ENCODE results near the gene ILF2. TPM values are rescaled to one million over a fixed set of nuclear protein-coding genes. Genes with fewer than 3 reads are reported as not detected.
"Not testable (repeated sequence)": the region's sequence is repeated elsewhere in the genome, so short reads cannot be mapped to it uniquely, and the experiment has no call there.

The ILF2 gene
- total RNA-seq, 1 donor from 2014 or later, result 295 TPM

- TF ChIP-seq, protein P1, sequence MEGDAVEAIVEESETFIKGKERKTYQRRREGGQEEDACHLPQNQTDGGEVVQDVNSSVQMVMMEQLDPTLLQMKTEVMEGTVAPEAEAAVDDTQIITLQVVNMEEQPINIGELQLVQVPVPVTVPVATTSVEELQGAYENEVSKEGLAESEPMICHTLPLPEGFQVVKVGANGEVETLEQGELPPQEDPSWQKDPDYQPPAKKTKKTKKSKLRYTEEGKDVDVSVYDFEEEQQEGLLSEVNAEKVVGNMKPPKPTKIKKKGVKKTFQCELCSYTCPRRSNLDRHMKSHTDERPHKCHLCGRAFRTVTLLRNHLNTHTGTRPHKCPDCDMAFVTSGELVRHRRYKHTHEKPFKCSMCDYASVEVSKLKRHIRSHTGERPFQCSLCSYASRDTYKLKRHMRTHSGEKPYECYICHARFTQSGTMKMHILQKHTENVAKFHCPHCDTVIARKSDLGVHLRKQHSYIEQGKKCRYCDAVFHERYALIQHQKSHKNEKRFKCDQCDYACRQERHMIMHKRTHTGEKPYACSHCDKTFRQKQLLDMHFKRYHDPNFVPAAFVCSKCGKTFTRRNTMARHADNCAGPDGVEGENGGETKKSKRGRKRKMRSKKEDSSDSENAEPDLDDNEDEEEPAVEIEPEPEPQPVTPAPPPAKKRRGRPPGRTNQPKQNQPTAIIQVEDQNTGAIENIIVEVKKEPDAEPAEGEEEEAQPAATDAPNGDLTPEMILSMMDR (conservative IDR thresholded peaks at IDR 0.05; ENCODE audit: low read depth, low read length), result no peak
- DNase-seq (ENCODE audit: low read depth), result no peak
- H3K4me3 ChIP-seq (ENCODE audit: low read depth, low read length), result no peak overlapping the region
Observed at GRCh38 chr1:153642161-153642560, 28.6 kb downstream of the ILF2 start.

GRCh38 chr1:153640861-153641260, 29.9 kb downstream of the ILF2 start:
- DNase-seq (ENCODE audit: low read depth), result no peak
- TF ChIP-seq, protein P1 (conservative IDR thresholded peaks at IDR 0.05; ENCODE audit: low read depth, low read length), result no peak

DNA sequence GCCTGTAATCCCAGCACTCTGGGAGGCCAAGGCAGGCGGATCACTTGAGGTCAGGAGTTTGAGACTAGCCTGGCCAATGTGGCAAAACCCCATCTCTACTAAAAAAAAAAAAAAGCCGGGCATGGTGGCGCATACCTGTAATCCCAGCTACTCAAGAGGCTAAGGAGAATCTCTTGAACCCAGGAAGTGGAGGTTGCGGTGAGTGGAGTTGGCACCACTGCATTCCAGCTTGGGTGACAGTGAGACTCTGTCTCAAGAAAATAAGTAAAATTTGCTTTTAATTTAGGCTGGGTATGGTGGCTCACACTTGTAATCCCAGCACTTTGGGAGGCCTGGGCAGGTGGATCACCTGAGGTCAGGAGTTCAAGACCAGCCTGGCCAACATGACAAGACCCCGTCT, 30.6 kb downstream of the ILF2 start:
- H3K4me3 ChIP-seq (ENCODE audit: low read depth, low read length); DNase-seq (ENCODE audit: low read depth): not testable (repeated sequence)

More at GRCh38 chr1:153640861-153641260, 29.9 kb downstream of the ILF2 start:
- H3K4me3 ChIP-seq (ENCODE audit: low read depth, low read length), result no peak overlapping the region

- TF ChIP-seq, protein P1 (conservative IDR thresholded peaks at IDR 0.05; ENCODE audit: low read depth, low read length), result no peak
- DNase-seq (ENCODE audit: low read depth), result no peak
Observed at GRCh38 chr1:153639280-153639679, 31.5 kb downstream of the ILF2 start.

DNA sequence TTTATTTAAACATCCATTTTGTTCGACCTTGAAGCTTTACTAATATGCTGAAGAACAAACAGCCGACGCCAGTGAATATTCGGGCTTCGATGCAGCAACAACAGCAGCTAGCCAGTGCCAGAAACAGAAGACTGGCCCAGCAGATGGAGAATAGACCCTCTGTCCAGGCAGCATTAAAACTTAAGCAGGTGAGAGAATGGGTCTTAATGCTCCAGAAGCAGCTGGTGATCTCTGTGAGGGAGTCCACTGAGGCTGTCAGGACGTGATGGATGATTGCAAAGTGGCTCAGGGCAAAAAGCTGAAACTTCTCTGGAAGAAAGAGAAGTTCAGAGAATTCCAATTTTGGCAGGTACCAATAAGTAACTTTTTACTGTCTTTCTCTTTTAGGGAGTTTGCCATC, 32.5 kb downstream of the ILF2 start:
- TF ChIP-seq, protein P1 (conservative IDR thresholded peaks at IDR 0.05; ENCODE audit: low read depth, low read length), result no peak
- no peak overlapping the region for H3K4me3 ChIP-seq (ENCODE audit: low read depth, low read length)
- DNase-seq (ENCODE audit: low read depth), result no peak

More at GRCh38 chr1:153639280-153639679, 31.5 kb downstream of the ILF2 start:
- H3K4me3 ChIP-seq (ENCODE audit: low read depth, low read length), result no peak overlapping the region

- TF ChIP-seq, protein P1 (conservative IDR thresholded peaks at IDR 0.05; ENCODE audit: low read depth, low read length), result no peak
- no peak overlapping the region for H3K4me3 ChIP-seq (ENCODE audit: low read depth, low read length)
- no peak for DNase-seq (ENCODE audit: low read depth)
Observed at GRCh38 chr1:153636312-153636711, 34.5 kb downstream of the ILF2 start.

GRCh38 chr1:153635872-153636271, 34.9 kb downstream of the ILF2 start:
- TF ChIP-seq, protein P1 (conservative IDR thresholded peaks at IDR 0.05; ENCODE audit: low read depth, low read length), result no peak
- H3K4me3 ChIP-seq (ENCODE audit: low read depth, low read length), result peak overlapping the region; percentile 97
- no peak for DNase-seq (ENCODE audit: low read depth)
